Measurements from ENCODE around the gene LTBP1.

The LTBP1 gene

GRCh38 chr2:33081691-33082090, 134.9 kb downstream of the LTBP1 start:
- DNase-seq (ENCODE audit: low read depth): no peak

DNA sequence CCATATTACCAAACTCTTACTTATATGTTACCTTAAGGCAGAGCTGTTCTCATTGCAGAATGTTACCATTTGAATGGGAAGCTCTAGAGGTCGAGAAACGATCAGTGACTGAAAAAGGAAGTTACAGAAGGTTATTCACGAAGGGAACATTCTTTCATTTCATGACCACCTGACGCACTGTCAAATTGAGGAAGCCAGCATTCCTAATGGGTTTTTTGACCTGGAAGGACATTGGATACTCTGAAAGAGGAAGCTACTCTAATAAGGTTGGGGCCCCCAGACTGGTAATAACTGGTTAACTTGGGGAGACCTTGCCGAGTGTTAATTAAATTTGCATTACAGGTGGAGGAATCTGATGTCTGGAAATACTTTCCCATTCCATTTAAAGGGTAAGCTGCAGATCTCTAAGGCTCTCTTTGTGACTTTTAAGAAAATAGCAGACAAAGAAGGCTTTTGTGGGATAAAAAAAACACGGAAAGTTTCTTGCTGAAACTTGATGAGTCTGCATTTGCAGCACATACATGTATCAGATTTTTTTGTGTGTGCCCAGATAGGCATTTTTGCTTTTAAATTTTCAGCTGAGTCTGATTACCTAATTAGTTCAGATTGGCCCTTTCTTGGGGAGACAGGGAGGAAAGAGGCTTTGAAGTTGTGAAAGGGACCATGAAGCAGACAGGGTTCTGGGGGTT, 137.1 kb downstream of the LTBP1 start:
- no peak for DNase-seq (ENCODE audit: low read depth)

DNA sequence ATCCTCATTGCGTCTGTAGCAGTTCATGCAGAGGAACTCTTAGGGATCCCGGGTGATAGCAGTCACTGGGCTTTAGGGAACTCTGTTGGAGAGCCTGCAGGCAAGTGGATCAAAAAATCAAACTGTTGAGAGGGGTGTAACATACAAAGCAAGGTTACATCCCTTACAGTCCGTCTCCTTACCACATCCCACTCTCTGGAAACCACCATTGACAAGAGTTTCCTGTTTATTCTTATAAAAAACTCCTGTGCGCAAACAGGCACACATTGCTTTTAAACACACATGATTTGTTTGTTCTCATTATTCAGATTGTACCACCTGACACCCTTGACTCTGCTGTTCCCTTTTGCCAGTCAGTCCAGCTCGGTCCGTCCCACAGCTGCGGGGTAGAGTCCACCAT, 137.7 kb downstream of the LTBP1 start:
- no peak for DNase-seq (ENCODE audit: low read depth)

GRCh38 chr2:33085646-33086045, 138.9 kb downstream of the LTBP1 start:
- no peak for DNase-seq (ENCODE audit: low read depth)

GRCh38 chr2:33086400-33087015, 139.8 kb downstream of the LTBP1 start:
- no peak for DNase-seq (ENCODE audit: low read depth)

DNA sequence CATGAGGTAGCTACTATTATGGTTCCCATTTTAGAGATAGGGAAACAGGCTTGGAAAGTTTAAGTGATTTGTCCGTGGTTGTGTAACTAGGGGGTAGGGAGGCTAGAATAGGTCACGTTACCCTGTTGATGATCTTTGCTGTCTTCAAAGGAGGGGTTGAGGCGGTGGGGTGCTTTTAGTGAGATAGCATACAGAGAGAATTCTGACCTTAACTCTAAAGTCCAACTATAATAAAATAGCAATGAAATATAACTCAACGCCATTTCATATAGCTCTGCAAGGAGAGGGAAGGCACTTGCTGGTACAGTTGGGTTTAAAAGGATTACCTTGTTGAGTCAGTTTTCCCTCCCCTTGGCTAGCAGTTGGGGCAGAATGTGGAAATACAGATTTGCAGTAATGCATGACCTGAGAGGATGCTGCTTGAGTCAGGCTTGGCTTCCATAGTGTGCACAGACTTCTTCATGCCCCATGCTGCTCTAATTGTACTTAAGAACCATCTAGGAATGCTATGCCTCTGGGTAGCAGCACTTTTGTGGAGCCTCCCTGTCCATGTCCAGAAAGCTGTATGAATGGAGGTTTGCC, 143.9 kb downstream of the LTBP1 start:
- DNase-seq (ENCODE audit: low read depth): no peak

DNA sequence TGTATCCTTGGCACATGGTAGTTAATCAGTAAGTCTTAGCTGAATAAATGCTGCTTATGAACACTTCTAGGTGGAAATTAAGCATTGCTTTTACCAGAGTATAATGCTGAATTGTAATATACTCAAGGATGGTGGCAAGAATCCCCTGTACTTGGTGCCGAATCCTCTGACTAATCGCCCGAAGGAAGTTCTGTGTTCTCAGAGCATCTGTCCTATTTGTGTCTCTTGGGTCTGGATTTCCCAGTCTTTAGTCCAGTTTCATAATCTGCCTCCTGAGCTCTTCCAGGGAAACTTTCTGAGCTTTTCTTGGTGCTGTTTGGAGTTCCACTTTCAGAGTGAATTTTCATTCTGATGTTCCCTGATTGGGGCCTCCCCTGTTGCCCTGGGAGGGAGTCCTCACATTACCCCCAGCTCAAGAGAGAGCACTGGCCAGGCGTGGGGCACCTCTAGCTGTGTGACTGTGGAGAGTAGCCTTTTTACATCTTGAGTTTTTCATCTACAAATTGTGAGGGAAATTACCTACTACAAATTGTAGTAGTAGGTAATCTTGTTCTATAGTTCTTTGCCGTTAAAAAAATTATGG, 144.9 kb downstream of the LTBP1 start:
- no peak for DNase-seq (ENCODE audit: low read depth)

DNA sequence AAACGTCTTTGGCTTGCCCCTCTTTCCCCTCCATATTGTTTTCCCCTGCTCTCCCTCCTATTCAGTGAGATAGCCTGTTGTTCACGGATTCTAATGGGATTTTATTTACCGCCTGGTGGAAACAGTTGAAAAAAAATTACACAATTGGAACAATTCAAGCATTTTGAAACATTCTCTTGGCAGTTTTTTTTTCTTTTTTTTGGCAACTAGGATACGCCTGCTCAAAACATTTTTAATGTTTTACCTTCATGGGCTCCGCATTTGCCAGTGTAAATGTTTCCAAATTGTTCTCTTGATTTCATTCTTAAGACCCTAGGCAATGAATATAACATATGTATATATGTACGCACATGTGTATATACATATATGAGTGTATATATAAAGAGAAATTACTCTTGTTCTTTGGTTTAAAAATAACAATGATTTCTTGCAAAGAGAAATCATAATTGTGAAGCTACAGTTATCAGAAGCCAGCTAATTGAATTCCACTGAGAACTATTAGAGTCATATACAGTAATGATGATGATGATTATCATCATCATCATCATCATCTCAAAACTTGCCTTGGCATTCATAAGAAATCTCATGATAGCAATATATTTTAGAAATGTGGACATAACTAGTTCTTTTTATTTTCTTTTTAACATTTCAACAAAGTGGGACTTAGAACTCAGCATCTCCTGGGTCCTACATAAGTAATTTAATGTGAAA, 146.7 kb downstream of the LTBP1 start:
- no peak for DNase-seq (ENCODE audit: low read depth)

GRCh38 chr2:33094303-33094702, 147.6 kb downstream of the LTBP1 start:
- no peak for DNase-seq (ENCODE audit: low read depth)

DNA sequence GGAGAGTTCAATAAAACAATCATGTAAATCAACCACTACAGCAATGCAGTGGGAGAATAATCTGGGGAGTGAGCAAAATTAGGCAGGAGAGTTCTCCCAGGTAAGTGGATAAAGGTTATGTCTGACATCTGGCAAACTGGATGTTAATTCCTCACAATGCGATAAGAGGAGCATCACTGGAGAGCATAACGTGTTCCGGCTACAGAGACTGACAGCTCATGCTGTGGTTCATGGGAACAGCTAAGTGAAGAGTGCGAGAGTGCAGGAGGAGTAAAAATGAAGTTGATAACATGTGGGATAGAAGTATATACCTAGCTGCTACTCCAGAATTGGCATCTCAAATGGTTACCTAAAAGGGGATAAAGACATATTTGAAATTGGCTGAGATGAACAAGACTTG, 153.2 kb downstream of the LTBP1 start:
- DNase-seq (ENCODE audit: low read depth): no peak

GRCh38 chr2:33100921-33101320, 154.2 kb downstream of the LTBP1 start:
- DNase-seq (ENCODE audit: low read depth): no peak

DNA sequence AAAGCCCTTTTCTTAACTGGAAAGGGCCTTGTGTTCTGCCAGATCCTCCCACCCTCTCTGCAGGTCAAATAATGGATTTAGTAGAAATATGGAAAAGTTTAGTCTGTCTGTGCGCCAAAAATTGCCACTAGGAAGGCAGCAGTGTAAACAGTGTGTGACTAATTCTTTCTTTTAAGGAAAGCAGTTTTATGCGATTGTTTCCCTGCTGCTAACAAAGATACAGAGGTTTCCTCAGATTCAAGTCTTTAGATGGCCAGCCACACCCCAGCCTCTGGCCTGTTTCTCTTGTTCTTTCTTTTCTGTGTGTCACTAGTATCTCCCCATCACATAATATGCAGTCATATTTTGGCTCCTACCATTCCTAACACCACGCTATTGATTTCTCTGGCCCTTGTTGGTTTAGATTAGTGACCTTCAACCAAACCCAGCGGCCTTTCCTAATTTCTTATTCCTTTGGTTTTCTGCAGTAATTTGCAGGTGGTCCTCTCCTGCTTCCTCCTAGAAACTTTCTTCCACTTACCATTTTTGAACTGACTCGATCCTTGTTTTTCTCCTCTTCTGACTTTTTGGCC, 157.4 kb downstream of the LTBP1 start:
- no peak for DNase-seq (ENCODE audit: low read depth)

GRCh38 chr2:33104726-33105125, 158.0 kb downstream of the LTBP1 start:
- no peak for DNase-seq (ENCODE audit: low read depth)

GRCh38 chr2:33106115-33106514, 159.4 kb downstream of the LTBP1 start:
- DNase-seq (ENCODE audit: low read depth): no peak

DNA sequence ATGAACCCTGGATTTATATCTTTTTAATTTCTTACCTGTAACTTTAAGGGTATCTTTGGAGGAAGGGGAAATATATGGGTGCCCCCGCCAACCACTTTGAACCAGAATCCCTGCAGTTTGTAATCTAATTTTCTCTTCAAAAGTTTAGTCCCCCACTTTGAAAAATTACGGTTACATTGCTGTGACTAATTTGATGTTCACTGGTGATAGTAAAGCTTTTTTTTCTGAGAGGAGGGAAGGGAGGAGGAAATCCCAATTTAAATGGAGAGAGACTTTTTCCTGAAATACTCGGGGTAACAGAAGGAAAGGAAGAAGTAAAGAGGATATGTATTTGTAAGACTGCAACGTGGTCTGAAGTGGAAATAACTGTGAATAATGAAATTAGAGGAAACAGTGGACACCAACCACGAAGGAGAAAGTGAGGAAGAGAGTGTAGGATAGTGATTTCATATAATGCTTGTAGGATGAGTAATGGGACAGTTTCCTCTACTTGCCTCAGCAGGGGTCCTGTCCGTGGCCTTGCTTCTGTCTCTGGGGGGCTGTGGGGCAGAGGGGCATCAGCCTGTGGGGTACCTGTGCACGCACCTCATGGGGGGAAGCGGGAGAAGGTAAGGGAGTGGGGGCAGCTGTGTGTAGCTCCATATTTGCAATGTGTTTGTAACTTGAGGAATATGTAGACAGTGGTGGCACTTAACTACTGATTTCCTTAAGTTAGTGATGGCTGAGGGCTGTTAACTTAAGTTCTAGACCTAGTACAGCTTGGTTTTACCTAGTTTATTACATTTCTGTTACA, 161.1 kb downstream of the LTBP1 start:
- no peak for DNase-seq (ENCODE audit: low read depth)

- DNase-seq (ENCODE audit: low read depth): no peak
Observed at GRCh38 chr2:33108483-33109443, 162.0 kb downstream of the LTBP1 start.

DNA sequence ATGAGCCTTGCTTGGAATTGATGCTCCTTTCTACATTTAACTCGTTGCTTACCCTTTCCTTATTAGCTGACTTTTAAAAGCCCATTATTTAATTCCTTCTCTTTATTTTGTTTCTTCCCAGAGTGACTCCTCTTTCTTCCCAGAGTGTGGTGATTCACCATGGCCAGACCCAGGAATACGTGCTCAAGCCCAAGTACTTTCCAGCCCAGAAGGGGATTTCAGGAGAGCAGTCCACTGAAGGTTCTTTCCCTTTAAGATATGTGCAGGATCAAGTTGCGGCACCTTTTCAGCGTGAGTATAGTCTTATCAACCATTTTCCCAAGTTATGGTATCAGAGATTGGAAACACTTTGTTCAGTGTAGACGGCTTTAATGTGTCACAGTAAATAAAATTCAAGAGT, 163.7 kb downstream of the LTBP1 start:
- no peak for DNase-seq (ENCODE audit: low read depth)

DNA sequence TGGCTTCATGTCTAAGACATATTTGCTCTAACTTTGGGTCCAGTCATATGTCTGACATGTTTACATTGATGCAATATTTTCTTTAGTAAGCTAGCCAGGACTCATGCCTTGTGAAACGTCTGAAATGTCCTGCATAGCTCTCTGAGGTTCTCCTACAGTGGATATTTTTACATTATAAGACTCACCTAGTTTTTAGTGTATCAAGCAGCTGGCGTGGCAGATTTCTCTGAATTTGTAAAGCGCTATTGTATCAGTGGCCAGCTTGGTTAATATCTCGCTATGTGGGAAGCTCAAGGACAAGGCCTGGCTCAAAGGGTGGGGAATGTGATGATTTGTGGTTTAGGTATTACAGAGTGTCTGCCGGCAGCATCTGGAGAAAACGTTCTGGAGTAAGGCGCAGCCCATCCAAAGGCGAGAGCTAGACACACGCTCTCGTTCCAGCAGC, 164.3 kb downstream of the LTBP1 start:
- no peak for DNase-seq (ENCODE audit: low read depth)

GRCh38 chr2:33115196-33115595, 168.4 kb downstream of the LTBP1 start:
- no peak for DNase-seq (ENCODE audit: low read depth)

- DNase-seq (ENCODE audit: low read depth): no peak
Observed at GRCh38 chr2:33115728-33116127, 169.0 kb downstream of the LTBP1 start.
